Erythroblast (primary cell): ENCODE data around the gene ALLC.
"Not testable (repeated sequence)": the region's sequence is repeated elsewhere in the genome, so short reads cannot be mapped to it uniquely, and the experiment has no call there.

Experiments used
- DNase-seq, 2 experiments: peaks; one replicate each; lab custom pipeline; 2025; lab: John Stamatoyannopoulos, UW
- GATA1 ChIP-seq: IDR thresholded peaks from 2 replicates; pipeline ENCODE4 v1.6.1; 2011; ENCODE audit warnings: low read depth, mild to moderate bottlenecking, control low read depth, low read length, moderate library complexity
- POLR2A ChIP-seq: IDR thresholded peaks from 2 replicates; pipeline ENCODE4 v1.6.1; 2011; ENCODE audit warnings: mild to moderate bottlenecking, low read length

Gene ALLC

GRCh38 chr2:3657881-3658280, at the start of gene ALLC:
Gene ALLC, plus strand, starts transcription at chr2:3658200. Its CDS starts 12,958 bp downstream, at chr2:3671158.
- no peak for DNase-seq
- TF ChIP-seq GATA1 = no peak
- no peak for TF ChIP-seq POLR2A

GRCh38 chr2:3608373-3609278, 49.4 kb upstream of the ALLC start:
- TF ChIP-seq GATA1 (no peak), POLR2A (no peak)
- no peak for DNase-seq

- DNase-seq = not testable (repeated sequence)
These were observed 48.7 kb upstream of the ALLC start for GRCh38 chr2:3609279-3609673.

GRCh38 chr2:3610415-3610814, 47.6 kb upstream of the ALLC start:
- no peak for TF ChIP-seq GATA1
- no peak for TF ChIP-seq POLR2A
- DNase-seq = no peak

GRCh38 chr2:3610881-3611505, 47.0 kb upstream of the ALLC start:
- TF ChIP-seq POLR2A (no peak), GATA1 (no peak)
- no peak for DNase-seq

- no peak for DNase-seq
- no peak for TF ChIP-seq GATA1
- TF ChIP-seq POLR2A = no peak
These were observed 46.4 kb upstream of the ALLC start for GRCh38 chr2:3611589-3611988.

- DNase-seq = no peak
- TF ChIP-seq GATA1 (no peak), POLR2A (no peak)
These were observed 45.1 kb upstream of the ALLC start for GRCh38 chr2:3612639-3613523.

GRCh38 chr2:3613524-3613905, 44.5 kb upstream of the ALLC start:
- no peak for DNase-seq

GRCh38 chr2:3614743-3615142, 43.3 kb upstream of the ALLC start:
- not testable (repeated sequence) for DNase-seq

More at GRCh38 chr2:3613524-3613905, 44.5 kb upstream of the ALLC start:
- TF ChIP-seq POLR2A (no peak), GATA1 (no peak)

- DNase-seq = not testable (repeated sequence)
These were observed 42.3 kb upstream of the ALLC start for GRCh38 chr2:3615541-3616200.

GRCh38 chr2:3616435-3617197, 41.4 kb upstream of the ALLC start:
- not testable (repeated sequence) for DNase-seq

- no peak for DNase-seq
- TF ChIP-seq POLR2A (no peak), GATA1 (no peak)
These were observed 40.7 kb upstream of the ALLC start for GRCh38 chr2:3617198-3617890.

- no peak for DNase-seq
- TF ChIP-seq GATA1 = no peak
These were observed 39.6 kb upstream of the ALLC start for GRCh38 chr2:3618367-3618766.
